Adrenal gland (tissue), 19 donors: ENCODE measurements around the gene CYB5R3. TPM values are rescaled to one million over a fixed set of nuclear protein-coding genes. Genes with fewer than 3 reads are reported as not detected.
A peak's percentile ranks its signal among the peaks of the same experiment; 100 is the strongest.

Experiments used
- DNase-seq, 7 donors: peaks; one replicate each; pipeline ENCODE4 v3.0.0-alpha.2; 2019 to 2020
- H3K27ac ChIP-seq, 5 donors: fragments of 200-600 bp; sonication (generic) in 4 of 5; 1 replicate in 3 of 5; 2 replicates in 2 of 5; pipeline versions ENCODE4 v1.5.1 to v1.8.0; 2016 to 2020; ENCODE audit warnings: mild to moderate bottlenecking in 1 of 5
- H3K27me3 ChIP-seq: fragments of 200-600 bp; 2 replicates; pipeline ENCODE4 v1.8.0; 2021
- H3K36me3 ChIP-seq, 2 donors: fragments of 200-600 bp; replicated peaks in 1 of 2; 1 replicate in 1 of 2; 2 replicates in 1 of 2; pipeline versions ENCODE4 v1.5.1 to v1.8.0; 2018 to 2022
- H3K4me1 ChIP-seq, 2 donors: fragments of 200-600 bp; replicated peaks in 1 of 2; 1 replicate in 1 of 2; 2 replicates in 1 of 2; pipeline versions ENCODE4 v1.5.1 to v1.8.0; 2018 to 2021
- H3K4me3 ChIP-seq, 4 donors: fragments of 200-600 bp; sonication (generic) in 3 of 4; one replicate each; pipeline ENCODE4 v1.5.1; 2016 to 2018
- H3K9me3 ChIP-seq, 3 donors: fragments of 200-600 bp; sonication (generic) in 1 of 3; replicated peaks in 1 of 3; 1 replicate in 2 of 3; 2 replicates in 1 of 3; pipeline versions ENCODE4 v1.5.1 to v1.8.0; 2016 to 2021
- CTCF ChIP-seq, 6 experiments: fragments of 450-650 bp in 4 of 6; fragments of 200-600 bp in 2 of 6; sonication (generic) in 1 of 6; IDR thresholded peaks; 1 replicate in 5 of 6; 2 replicates in 1 of 6; pipeline versions ENCODE4 v1.5.1 to v1.8.0; 2016 to 2021; ENCODE audit warnings: antibody characterized with exemption in 6 of 6, mild to moderate bottlenecking in 2 of 6, moderate library complexity in 1 of 6
- POLR2A ChIP-seq, 2 donors: fragments of 450-650 bp; IDR thresholded peaks; one replicate each; pipeline ENCODE4 v1.6.1; 2017; ENCODE audit warnings: antibody characterized with exemption in 2 of 2, mild to moderate bottlenecking in 2 of 2, moderate library complexity in 1 of 2
- WGBS, 4 donors: extraction: QIAGEN DNeasy Blood & Tissue Kit in 2 of 4; methylation state at CpG; one replicate each; pipeline versions ENCODE4 v1.1.5 to v1.1.7; 2013 to 2017; 5-methylcytosine and 5-hydroxymethylcytosine counted together
- intact Hi-C, 2 donors: fragments of 100-400 bp; cut with DNase I; formaldehyde crosslinking; loops; one replicate each; pipeline versions ENCODE4 v1.14.1 to v1.15.0; 2022 to 2023
- long read RNA-seq, 10 donors: library from polyadenylated mRNA in 3 of 10; unstranded in 2 of 10; stranded (forward) in 1 of 10; transcript quantifications; one replicate each; pipeline ENCODE4 v2.0.0 and lab custom pipeline, GENCODE V29; 2021 to 2026
- polyA plus RNA-seq, 3 donors: library from polyadenylated mRNA; stranded (reverse); fragments of 200-250 nt in 2 of 3; fragments of 350-450 nt in 1 of 3; fragmentation: Illumina TruSeq in 1 of 3; extraction: RNeasy Lipid Tissue Mini Kit (QIAGEN cat#74804) in 1 of 3; gene quantifications; one replicate each; pipeline ENCODE4 v1.2.3, GENCODE V29; 2013 to 2014
- total RNA-seq, 9 donors: library from RNA; depleted of rRNA in 4 of 9; stranded (reverse); fragments of >200 nt in 4 of 9; fragments of 120-200 nt in 1 of 9; fragmentation: NEBNext Ultra II Directional in 1 of 9; extraction: Animal tissue kit (Norgen Biotek cat#: 25700) in 1 of 9; gene quantifications; one replicate each; pipeline versions ENCODE4 v1.1.0 to v1.2.4, GENCODE V29; 2013 to 2023
- donor health status: healthy with polysubstance abuse.
- donor health status: Bipolar disorder and iron deficiency.
- donor health status: DM: yes; HTN: yes; CAD: no.
- donor health status: DM: no; HTN: no; CAD: no.
- donor health status: DM: no; HTN: no; CAD: no.
- donor health status: DM: yes; HTN: yes; CAD: no.

Gene CYB5R3
- total RNA-seq (100 to 1,000 TPM; 187 to 578 (median 271) TPM), polyA plus RNA-seq (100 to 1,000 TPM; 101 to 313 (median 201) TPM)
- long read RNA-seq, donor 1, transcript CYB5R3-204 (8 exons, 1,849 nt): minor isoform, 22 of 254 reads
- long read RNA-seq, donor 1, transcript CYB5R3-201 (9 exons, 2,124 nt): major isoform, 205 of 254 reads
- long read RNA-seq, donor 1, partial matches to known transcripts: 12 of 254 reads
- long read RNA-seq, donor 1, other reads (novel, unspliced or antisense): 11 of 254 reads
- long read RNA-seq, donor 2, transcript CYB5R3-208 (6 exons, 3,938 nt): minor isoform, 9 of 362 reads
- long read RNA-seq, donor 2, transcript CYB5R3-201 (9 exons, 2,124 nt): major isoform, 270 of 362 reads
- long read RNA-seq, donor 2, transcript CYB5R3-204 (8 exons, 1,849 nt): minor isoform, 24 of 362 reads
- long read RNA-seq, donor 2, partial matches to known transcripts: 26 of 362 reads
- long read RNA-seq, donor 2, other reads (novel, unspliced or antisense): 31 of 362 reads
- long read RNA-seq, donor 3, transcript CYB5R3-201 (9 exons, 2,124 nt): major isoform, 203 of 272 reads
- long read RNA-seq, donor 3, transcript CYB5R3-204 (8 exons, 1,849 nt): minor isoform, 23 of 272 reads
- long read RNA-seq, donor 3, partial matches to known transcripts: 34 of 272 reads
- long read RNA-seq, donor 3, other reads (novel, unspliced or antisense): 9 of 272 reads
- long read RNA-seq, donor 4, transcript CYB5R3-201 (9 exons, 2,124 nt): major isoform, 275 of 414 reads
- long read RNA-seq, donor 4, transcript CYB5R3-204 (8 exons, 1,849 nt): minor isoform, 8 of 414 reads
- long read RNA-seq, donor 4, partial matches to known transcripts: 7 of 414 reads
- long read RNA-seq, donor 4, other reads (novel, unspliced or antisense): 121 of 414 reads
- long read RNA-seq, donor 5, transcript CYB5R3-201 (9 exons, 2,124 nt): major isoform, 1,759 of 2,063 reads
- long read RNA-seq, donor 5, transcript CYB5R3-204 (8 exons, 1,849 nt): minor isoform, 23 of 2,063 reads
- long read RNA-seq, donor 5, transcript CYB5R3-205 (9 exons, 2,153 nt): minor isoform, 13 of 2,063 reads
- long read RNA-seq, donor 5, transcript CYB5R3-202 (9 exons, 2,938 nt): minor isoform, 8 of 2,063 reads
- long read RNA-seq, donor 5, partial matches to known transcripts: 15 of 2,063 reads
- long read RNA-seq, donor 5, other reads (novel, unspliced or antisense): 243 of 2,063 reads
- long read RNA-seq, donor 6, transcript CYB5R3-201 (9 exons, 2,124 nt): major isoform, 136 of 191 reads
- long read RNA-seq, donor 6, partial matches to known transcripts: 2 of 191 reads
- long read RNA-seq, donor 6, other reads (novel, unspliced or antisense): 50 of 191 reads
- long read RNA-seq, donor 7, transcript CYB5R3-201 (9 exons, 2,124 nt): major isoform, 69 of 82 reads
- long read RNA-seq, donor 7, transcript CYB5R3-204 (8 exons, 1,849 nt): minor isoform, 5 of 82 reads
- long read RNA-seq, donor 7, partial matches to known transcripts: 7 of 82 reads
- long read RNA-seq, donor 7, other reads (novel, unspliced or antisense): 0 of 82 reads
- long read RNA-seq, donor 8, transcript CYB5R3-201 (9 exons, 2,124 nt): major isoform, 372 of 487 reads
- long read RNA-seq, donor 8, transcript CYB5R3-204 (8 exons, 1,849 nt): minor isoform, 26 of 487 reads
- long read RNA-seq, donor 8, transcript CYB5R3-208 (6 exons, 3,938 nt): minor isoform, 5 of 487 reads
- long read RNA-seq, donor 8, partial matches to known transcripts: 51 of 487 reads
- long read RNA-seq, donor 8, other reads (novel, unspliced or antisense): 31 of 487 reads
- long read RNA-seq, donor 9, transcript CYB5R3-204 (8 exons, 1,849 nt): minor isoform, 15 of 215 reads
- long read RNA-seq, donor 9, transcript CYB5R3-201 (9 exons, 2,124 nt): major isoform, 164 of 215 reads
- long read RNA-seq, donor 9, partial matches to known transcripts: 33 of 215 reads
- long read RNA-seq, donor 9, other reads (novel, unspliced or antisense): 0 of 215 reads
- long read RNA-seq, donor 10, transcript CYB5R3-201 (9 exons, 2,124 nt): major isoform, 120 of 161 reads
- long read RNA-seq, donor 10, transcript CYB5R3-204 (8 exons, 1,849 nt): minor isoform, 21 of 161 reads
- long read RNA-seq, donor 10, partial matches to known transcripts: 8 of 161 reads
- long read RNA-seq, donor 10, other reads (novel, unspliced or antisense): 7 of 161 reads

DNA sequence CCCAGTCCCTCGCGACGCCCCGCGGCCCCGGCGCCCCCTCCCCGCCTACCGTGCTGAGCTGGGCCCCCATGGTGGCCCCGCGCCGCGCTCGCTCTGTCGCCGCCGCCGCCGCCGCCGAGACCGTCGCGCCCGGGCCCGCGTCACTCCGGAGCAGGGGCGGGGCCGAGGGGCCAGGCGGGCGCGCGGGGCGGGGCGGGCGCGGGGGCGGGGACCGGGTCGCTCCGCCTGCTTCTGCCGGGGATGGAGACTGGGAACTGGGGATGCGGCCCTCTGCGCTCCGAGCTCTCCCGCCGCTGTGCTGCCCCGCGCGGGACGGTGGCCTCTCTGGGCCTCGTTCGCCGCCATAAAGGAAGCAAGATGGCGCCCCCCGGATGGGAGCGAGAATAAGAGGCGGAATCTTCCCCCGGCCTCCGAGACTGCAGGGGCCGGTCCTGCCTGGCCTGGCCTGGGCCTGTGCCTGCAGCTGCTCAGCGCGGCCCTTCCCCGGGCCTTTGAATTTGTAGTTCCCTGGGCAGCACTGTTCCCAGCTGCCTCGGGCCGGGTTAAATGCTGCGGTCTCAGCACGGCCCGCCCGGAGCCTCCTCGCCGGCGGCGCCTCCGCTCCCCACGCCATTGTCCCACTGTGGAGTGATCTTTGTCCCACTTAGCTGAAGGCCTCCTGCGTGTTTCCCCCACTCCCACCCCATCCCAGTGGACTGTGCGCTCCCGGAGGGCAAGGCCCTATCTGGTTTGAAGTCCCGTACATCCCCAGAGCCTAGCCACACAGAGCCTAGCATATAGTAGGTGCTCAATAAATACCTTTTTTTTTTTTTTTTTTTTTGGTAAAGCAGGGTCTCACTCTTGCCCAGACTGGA lies at the start of gene CYB5R3:
CYB5R3 (minus strand) TSS at position 147 of the 854 bp plus-strand sequence; CDS start at position 70, 77 bp downstream.
- H3K4me3 ChIP-seq: peak within 1 kb of the TSS; percentile 67 to 87 (median 82)
- no peaks in the 10 kb centered on the region for H3K27me3 ChIP-seq
- H3K27ac ChIP-seq: peak within 1 kb of the TSS; percentile 75 to 99 (median 88)
- WGBS, 4 donors: 10 to 58% (median 11%) methylated on average over 3 to 81 of the region's 81 CpGs
- H3K4me1 ChIP-seq: peaks cover 34 to 44% of the 10 kb centered on the region in 2 donors
- DNase-seq: peak; percentile 80 to 87 (median 86)
- H3K9me3 ChIP-seq: no peaks in the 10 kb centered on the region
- intact Hi-C loops: no loop called here
- no peaks in the 10 kb centered on the region for H3K36me3 ChIP-seq
- peak; percentile 41 to 47 for TF ChIP-seq POLR2A (IDR thresholded peaks at IDR 0.05)
- peak in 1 of 6 experiments; percentile 3 for TF ChIP-seq CTCF (IDR thresholded peaks at IDR 0.05)

DNA sequence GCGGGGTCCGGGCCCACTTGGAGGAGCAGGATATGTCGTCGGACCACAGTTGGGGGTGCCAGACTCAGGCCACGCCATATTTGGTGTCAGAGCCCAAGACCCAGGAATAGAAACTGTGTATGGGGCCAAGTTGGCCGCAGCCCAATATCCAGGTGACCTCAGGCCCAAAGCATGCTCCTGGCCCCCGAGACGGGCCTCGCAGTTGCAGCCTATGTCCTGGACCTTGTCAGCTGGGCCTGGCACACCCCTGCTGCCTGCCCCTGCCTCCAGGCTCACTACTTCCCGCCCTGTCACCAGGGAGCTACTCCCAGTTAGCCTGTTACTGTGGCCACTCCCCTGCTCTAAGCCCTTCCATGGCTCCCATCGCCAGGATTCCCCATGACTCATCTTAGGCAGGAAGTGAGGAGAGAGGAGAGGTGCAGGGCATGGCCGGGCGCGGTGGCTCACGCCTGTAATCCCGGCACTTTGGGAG lies 48.4 kb upstream of the CYB5R3 start:
- Histone ChIP-seq H3K27ac (peak overlapping the region in 2 of 5 donors; percentile 71 to 77), H3K4me3 (no peak overlapping the region), H3K36me3 (no peaks in the 10 kb centered on the region), H3K9me3 (no peaks in the 10 kb centered on the region), H3K27me3 (no peaks in the 10 kb centered on the region), H3K4me1 (peaks cover 5 to 20% of the 10 kb centered on the region in 2 donors)
- peak in 6 of 7 donors; percentile 60 to 78 (median 71) for DNase-seq
- no peak for TF ChIP-seq POLR2A (IDR thresholded peaks at IDR 0.05)
- no peak for TF ChIP-seq CTCF (IDR thresholded peaks at IDR 0.05)
- intact Hi-C loops: no loop called here
- 50 to 64% (median 52%) methylated on average over 6 to 16 of the region's 16 CpGs for WGBS, 4 donors
